ENCODE measurements around the gene GLYR1. TPM values are rescaled to one million over a fixed set of nuclear protein-coding genes. Genes with fewer than 3 reads are reported as not detected.

The GLYR1 gene
- total RNA-seq, 1 donor from 2014 or later, result 115 TPM

DNA sequence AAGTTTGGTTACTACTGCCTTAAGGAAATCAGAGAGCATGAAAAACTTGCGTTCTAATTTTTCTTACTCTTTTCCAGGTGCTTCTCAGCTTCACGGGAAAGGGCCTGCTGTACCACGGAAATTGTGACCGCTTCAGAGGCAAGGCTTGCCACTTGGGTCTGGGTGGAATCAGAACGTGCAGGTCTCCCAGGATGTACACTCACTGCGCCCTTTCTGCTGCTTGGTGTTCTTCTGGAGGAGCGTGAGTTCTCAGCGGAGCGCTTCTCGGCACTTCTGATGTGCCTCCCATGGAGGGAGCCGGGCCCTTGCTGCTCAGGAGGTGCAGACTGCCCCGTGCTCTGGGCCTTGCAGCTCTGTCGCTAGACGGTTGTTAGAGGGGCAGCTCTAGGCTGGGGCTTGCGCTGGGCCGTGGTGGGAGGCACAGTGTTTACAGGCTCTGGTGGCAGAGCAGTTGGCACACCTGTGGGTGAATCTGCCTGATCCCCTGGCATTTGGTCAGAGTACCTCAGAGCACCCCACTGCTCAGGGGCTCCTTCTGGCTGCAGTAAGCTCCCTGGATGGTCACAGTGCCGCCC lies 33.0 kb upstream of the GLYR1 start:
- intact Hi-C loops (cut with micrococcal nuclease), result no loop called here

DNA sequence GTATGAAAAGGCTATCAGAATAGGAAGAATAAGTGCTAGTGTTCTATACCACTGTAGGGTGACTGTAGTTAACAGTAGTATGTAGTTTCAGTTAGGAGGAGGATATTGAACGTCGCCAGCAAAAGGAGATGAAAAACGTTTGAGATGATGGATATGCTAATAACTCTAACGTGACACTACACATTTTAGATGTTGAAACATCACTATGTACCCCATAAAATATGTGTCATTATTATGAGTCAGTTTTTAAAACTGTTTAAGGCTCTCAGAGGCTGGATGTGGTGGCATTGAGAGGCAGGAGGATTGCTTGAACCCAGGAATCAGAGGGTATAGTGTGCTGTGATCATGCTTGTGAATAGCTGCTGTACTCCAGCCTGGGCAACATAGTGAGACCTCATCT lies 32.0 kb upstream of the GLYR1 start:
- intact Hi-C loops (cut with micrococcal nuclease), result no loop called here

DNA sequence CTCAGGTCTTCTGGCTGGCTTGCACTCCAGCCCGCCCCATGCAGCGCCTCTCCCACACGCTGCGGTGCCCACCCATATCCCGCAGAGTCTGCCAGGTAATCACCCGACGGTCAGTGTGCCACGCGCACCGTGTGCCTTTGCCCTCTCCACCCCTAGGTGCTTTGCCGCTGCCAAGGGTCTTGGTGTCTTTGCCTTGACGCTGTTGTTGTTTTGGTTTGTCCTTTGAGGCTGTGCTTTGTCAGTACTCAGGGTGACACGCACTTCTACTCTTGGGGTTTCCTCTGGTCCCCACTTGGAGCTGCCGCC lies 30.2 kb upstream of the GLYR1 start:
- intact Hi-C loops (cut with micrococcal nuclease), result no loop called here

- intact Hi-C loops (cut with micrococcal nuclease), result no loop called here
These were observed 29.7 kb upstream of the GLYR1 start for GRCh38 chr16:4876646-4877379.

DNA sequence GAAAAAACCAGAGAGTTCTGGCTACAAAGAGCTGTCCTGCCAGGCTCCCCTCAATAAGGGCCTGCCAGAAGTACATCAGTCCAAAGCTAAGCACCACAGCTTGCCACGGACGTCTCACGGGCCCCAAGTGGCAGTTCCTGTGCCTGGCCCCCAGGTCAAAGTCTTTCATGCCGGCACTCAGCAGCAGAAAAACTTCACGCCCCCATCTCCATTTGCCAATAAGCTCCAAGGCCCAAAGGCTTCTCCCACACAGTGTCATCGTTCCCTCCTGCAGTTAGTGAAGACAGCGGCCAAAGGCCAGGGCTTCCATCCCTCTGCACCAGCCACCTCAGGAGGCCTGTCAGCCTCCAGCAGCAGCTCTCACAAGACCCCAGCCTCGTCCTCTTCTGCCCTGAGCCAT lies 27.6 kb upstream of the GLYR1 start:
- intact Hi-C loops (cut with micrococcal nuclease), result no loop called here

GRCh38 chr16:4873091-4873490 lies 26.0 kb upstream of the GLYR1 start:
- intact Hi-C loops (cut with micrococcal nuclease), result no loop called here

DNA sequence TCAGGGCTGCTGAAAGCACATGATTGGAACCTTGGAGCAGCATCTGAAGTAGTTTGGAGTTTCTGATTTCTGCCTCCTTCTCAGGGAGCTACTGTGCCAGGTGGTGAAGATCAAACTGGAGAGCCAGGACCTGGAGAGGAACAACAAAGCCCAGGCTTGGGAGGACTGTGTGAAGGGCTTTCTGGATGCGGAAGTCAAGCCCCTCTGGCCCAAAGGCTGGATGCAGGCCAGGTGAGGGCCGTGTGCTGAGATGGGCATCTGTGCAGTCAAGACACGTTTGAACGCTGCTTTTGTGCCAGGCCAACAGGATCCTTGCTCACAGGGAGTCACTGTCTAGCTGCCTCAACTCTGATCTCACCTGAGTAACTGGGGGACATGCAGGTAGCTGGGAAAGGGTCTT lies 24.0 kb upstream of the GLYR1 start:
- intact Hi-C loops (cut with micrococcal nuclease), result no loop called here

DNA sequence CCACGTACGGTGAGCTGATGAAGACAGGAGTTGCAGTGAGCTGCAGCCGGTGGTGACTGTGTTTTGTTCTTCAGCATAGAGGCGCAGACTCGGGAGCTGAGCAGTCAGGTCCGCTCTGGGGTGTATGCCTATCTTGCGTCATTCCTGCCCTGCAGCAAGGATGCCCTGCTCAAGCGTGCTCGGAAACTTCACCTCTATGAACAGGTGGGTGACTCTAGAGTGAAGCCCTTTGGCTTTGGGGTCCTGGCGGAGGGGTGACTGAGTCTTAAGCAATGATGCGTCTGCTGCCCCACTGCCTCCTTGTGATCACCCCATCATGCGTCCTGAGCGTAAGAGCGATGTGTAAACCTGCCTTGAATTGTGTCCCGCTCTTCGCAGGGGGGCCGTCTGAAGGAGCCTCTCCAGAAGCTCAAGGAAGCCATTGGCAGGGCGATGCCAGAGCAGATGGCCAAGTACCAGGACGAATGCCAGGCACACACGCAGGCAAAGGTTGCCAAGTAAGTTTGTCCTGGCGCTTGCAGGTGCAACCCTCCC lies 23.1 kb upstream of the GLYR1 start:
- intact Hi-C loops (cut with micrococcal nuclease), result no loop called here

GRCh38 chr16:4869147-4869805 lies 22.2 kb upstream of the GLYR1 start:
- intact Hi-C loops (cut with micrococcal nuclease), result no loop called here

- intact Hi-C loops (cut with micrococcal nuclease), result no loop called here
These were observed 21.4 kb upstream of the GLYR1 start for GRCh38 chr16:4868535-4868934.

- intact Hi-C loops (cut with micrococcal nuclease), result no loop called here
These were observed 20.9 kb upstream of the GLYR1 start for GRCh38 chr16:4868026-4868425.

GRCh38 chr16:4866586-4866985 lies 19.5 kb upstream of the GLYR1 start:
- intact Hi-C loops (cut with micrococcal nuclease), result no loop called here

GRCh38 chr16:4865231-4865860 lies 18.3 kb upstream of the GLYR1 start:
- intact Hi-C loops (cut with micrococcal nuclease), result no loop called here

- intact Hi-C loops (cut with micrococcal nuclease), result no loop called here
These were observed 17.6 kb upstream of the GLYR1 start for GRCh38 chr16:4864728-4865127.

DNA sequence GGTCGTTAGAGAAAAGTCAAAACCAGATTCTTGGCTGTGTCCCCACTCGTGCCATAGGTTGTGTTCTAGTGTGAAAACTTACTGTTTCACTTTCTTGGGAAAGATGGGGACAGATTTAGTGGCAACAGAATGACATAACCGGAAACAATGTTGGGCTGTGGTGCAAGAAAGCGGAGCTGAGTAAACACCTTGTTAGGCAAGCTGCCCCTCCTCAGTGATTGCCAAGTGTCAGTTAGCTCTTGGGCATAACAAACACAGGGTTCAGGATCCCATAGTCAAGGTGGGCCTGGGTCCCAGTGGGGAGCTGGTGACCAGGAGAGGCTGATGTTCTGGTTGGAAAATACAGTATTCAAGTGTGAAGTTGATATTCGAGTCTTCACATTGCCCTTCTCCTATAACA lies 15.6 kb upstream of the GLYR1 start:
- intact Hi-C loops (cut with micrococcal nuclease), result no loop called here

DNA sequence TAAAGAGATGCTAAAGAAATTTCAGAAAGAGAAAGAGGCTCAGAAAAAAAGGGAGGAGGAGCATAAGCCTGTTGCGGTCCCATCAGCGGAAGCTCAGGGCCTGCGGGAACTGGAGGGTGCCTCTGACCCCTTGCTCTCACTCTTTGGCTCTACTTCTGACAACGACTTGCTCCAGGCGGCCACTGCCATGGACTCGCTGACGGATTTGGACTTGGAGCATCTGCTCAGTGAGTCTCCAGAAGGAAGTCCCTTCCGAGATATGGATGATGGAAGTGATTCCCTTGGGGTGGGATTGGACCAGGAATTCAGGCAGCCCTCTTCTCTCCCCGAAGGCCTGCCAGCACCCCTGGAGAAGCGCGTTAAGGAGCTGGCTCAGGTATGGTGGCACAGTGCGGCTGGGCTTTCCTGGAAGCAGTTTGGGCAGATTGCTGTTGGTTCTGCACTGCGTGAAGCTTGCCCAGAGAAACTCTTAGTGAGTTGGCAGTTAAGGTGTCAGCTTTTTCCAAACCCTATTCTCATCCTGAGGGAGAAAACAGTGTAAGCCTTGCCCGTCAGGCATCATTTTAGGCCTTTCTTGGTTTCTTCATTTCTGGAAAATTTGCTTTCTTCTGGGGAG lies 13.7 kb upstream of the GLYR1 start:
- intact Hi-C loops (cut with micrococcal nuclease), result no loop called here

DNA sequence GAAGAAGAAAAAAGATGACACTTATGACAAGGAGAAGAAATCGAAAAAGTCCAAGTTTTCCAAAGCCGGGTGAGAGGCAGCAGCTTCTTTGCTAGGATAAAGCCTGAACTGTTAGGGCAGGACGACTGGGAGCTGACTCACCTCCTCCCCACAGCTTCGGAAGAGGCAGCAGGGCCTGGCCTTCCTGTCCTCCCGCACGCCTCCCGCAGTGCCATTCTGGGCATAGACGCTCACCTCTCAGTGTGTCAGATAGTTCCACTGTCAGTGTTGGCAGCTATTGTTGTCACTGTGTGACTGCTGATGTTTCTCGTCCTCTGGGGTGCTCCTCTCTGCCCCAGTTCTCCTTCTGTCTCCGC lies 12.8 kb upstream of the GLYR1 start:
- intact Hi-C loops (cut with micrococcal nuclease), result no loop called here

DNA sequence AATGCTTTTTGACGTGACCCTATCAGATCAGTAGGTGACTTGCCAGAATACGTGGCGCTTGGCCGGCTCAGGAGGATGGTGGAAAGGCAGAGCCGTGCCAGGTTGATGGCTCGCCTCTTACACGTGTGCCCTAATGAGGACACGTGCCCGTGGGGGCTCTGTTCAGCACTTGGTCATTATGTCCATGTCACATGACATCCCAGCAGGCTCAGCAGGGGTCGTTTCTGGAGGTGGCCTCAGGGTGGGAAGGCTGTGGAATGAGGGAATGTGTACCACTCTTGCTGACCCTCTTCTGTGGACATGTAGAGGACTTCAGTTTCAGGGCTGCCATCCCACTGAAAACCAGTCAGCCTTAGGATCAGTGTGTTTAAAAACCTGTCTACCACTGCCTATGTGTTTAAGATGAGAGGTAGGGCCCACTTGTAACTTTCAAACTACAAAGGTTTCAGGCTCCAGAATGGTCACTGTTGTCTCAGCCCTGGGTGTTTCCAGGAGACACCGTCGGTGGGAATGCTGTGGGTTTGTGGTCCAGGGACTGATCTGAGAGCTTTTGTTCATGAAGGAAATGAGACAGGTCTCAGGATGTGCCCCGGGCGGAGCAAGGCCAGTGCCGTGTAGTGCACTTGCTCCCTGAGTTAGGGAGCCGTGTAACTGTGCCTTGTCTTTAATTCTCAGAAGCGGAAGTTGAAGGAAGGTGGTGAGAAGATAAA lies 12.3 kb upstream of the GLYR1 start:
- intact Hi-C loops (cut with micrococcal nuclease), result no loop called here

- intact Hi-C loops (cut with micrococcal nuclease), result no loop called here
These were observed 8.7 kb upstream of the GLYR1 start for GRCh38 chr16:4855804-4856203.

- intact Hi-C loops (cut with micrococcal nuclease), result no loop called here
These were observed 8.3 kb upstream of the GLYR1 start for GRCh38 chr16:4855371-4855770.

- intact Hi-C loops (cut with micrococcal nuclease), result no loop called here
These were observed 5.3 kb upstream of the GLYR1 start for GRCh38 chr16:4852221-4852872.
